ENCODE data around the gene TMCO6.
"Not testable (repeated sequence)": the region's sequence is repeated elsewhere in the genome, so short reads cannot be mapped to it uniquely, and the experiment has no call there.

The TMCO6 gene

DNA sequence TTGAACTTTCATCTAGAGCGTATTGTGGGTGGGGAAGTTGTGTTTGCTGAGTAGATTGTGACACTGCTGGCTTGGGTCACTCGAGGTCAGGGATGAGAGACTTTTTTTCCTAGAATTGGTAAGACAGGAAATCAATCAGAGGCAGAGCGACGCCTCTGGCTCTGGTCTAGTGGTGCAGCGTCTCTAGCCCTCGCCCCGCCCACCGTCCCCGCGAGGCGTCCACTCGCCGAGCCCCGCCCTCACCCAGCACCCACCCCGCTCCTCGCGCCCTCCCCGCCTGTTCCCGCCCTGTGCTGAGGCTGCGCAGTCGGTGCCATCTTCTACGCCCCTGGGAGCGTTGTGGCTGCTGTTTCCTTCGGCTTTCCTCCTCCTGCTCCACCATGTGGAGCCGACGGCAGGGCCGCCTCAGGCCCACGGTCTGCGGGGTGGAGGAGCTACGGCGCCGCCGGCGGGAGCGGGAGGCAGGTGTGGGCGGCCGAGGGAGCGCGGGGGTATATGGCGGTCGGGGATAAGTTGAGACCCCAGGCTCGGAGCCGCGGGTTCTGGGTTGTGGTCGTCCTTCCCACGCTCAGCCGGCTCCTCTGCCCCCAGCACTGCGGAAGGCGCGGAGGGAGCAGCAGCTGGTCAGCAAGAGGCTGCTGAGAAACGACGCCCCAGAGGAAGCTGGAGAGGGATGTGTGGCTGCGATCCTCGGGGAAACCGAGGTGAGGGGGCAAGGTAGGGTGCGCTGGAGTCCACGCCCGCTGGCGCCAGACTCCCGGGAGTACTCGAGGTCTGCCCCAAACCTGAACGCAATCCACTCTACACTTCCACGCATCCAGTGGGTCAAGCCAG is at the start of gene TMCO6:
TSS of gene TMCO6 (plus strand) at position 304 of the 834 bp plus-strand sequence. CDS start at position 381, 77 bp downstream.
- Histone ChIP-seq H3K4me1 (ENCODE audit: insufficient read depth, low read length) (no peaks in the 10 kb centered on the region), H3K36me3 (ENCODE audit: insufficient read depth, low read length) (no peaks in the 10 kb centered on the region; the same call in none of the 2 replicates), H3K9ac (ENCODE audit: low read depth, low read length) (peak within 1 kb of the TSS; percentile 85), H3K9me3 (ENCODE audit: control insufficient read depth, insufficient read depth, low read length) (no peaks in the 10 kb centered on the region)

DNA sequence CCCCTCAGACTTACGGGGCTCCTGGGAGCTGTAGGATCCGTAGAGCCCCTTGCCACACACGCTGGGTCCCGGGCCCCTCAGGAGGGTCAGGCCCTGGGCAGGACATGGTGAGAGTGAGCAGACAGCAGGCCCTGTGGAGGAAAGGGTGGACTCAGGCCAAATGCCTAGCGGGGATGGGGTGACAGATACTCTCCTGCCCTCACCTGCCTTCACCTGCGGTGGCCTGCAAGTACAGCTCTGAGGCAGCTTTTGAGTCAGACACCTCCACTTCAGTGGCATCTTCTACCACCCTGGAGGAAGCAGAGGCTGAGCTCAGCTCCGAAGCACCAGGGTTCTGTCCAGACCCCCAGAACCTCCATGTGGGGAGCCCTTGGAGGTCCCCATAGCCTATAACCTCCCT is 48.4 kb upstream of the TMCO6 start:
- H3K9ac ChIP-seq (ENCODE audit: low read depth, low read length): no peak overlapping the region
- no peaks in the 10 kb centered on the region for H3K36me3 ChIP-seq (ENCODE audit: insufficient read depth, low read length)
- H3K9me3 ChIP-seq (ENCODE audit: control insufficient read depth, insufficient read depth, low read length): no peaks in the 10 kb centered on the region
- peaks cover 4% of the 10 kb centered on the region; the same call in 1 of the 2 replicates for H3K4me1 ChIP-seq (ENCODE audit: insufficient read depth, low read length)

DNA sequence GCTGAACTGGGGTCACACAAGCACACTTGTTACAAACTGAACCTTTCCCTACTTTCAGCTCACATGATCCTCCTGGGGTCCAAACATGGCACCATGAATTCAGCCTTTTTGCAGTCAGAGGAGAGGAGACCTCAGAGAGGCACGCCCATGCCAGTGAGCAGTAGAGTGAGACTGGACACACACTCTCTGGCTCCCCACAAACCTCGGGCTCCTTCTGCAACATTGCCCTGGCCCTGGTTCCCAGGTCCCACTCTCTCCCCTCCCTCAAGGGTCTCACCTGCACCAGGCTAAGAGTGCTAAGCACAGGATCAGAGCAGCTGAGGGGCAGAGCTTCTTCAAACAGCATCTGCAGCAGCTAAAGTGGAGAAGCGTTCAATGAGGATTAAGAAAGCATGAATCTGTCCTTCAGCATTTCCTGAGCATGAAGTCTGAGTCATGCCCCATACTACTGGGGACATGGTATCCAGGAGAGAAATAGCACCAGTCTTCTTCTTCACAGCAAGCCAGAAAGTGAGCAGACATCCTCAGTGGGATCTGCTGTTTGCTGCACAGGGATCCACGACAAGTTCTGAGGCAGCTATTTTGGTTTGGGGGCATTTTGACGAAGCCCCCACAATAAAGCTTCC is 47.4 kb upstream of the TMCO6 start:
- Histone ChIP-seq H3K9ac (ENCODE audit: low read depth, low read length) (no peak overlapping the region), H3K4me1 (ENCODE audit: insufficient read depth, low read length) (peaks cover 4% of the 10 kb centered on the region; the same call in 1 of the 2 replicates), H3K36me3 (ENCODE audit: insufficient read depth, low read length) (no peaks in the 10 kb centered on the region), H3K9me3 (ENCODE audit: control insufficient read depth, insufficient read depth, low read length) (no peaks in the 10 kb centered on the region)

DNA sequence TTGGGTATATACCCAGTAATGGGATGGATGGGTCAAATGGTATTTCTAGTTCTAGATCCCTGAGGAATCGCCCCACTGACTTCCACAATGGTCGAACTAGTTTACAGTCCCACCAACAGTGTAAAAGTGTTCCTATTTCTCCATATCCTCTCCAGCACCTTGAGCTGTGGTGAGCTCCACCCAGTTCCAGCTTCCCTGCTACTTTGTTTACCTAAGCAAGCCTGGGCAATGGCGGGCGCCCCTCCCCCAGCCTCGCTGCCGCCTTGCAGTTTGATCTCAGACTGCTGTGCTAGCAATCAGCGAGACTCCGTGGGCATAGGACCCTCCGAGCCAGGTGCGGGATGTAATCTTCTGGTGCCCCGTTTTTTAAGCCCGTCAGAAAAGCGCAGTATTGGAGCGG is 46.2 kb upstream of the TMCO6 start:
- H3K36me3 ChIP-seq (ENCODE audit: insufficient read depth, low read length); H3K4me1 ChIP-seq (ENCODE audit: insufficient read depth, low read length); H3K9me3 ChIP-seq (ENCODE audit: control insufficient read depth, insufficient read depth, low read length): not testable (repeated sequence)
- H3K9ac ChIP-seq (ENCODE audit: low read depth, low read length): peak overlapping the region; percentile 38; the same call in 1 of the 2 replicates

DNA sequence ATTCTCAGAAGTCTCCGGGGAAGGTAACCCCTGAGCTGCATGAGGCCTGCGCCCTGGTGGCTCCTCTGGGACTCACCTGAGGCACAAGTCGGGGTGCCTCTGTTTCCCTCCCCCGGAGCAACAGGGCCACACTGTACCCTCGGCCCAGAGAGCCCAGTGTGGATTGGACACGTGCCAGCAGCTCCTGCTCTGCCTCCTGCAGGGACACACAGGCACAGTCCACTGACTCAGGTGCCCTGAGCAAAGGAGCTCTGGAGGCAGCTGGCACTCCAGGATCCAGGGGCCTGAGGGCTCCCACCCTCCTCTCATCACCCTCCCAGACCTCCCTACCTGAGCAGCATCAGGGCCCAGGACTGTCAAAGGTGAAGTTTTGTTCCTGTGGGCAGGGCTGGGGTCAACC is 45.1 kb upstream of the TMCO6 start:
- Histone ChIP-seq H3K9ac (ENCODE audit: low read depth, low read length) (no peak overlapping the region; the same call in 1 of the 2 replicates), H3K9me3 (ENCODE audit: control insufficient read depth, insufficient read depth, low read length) (no peaks in the 10 kb centered on the region)

DNA sequence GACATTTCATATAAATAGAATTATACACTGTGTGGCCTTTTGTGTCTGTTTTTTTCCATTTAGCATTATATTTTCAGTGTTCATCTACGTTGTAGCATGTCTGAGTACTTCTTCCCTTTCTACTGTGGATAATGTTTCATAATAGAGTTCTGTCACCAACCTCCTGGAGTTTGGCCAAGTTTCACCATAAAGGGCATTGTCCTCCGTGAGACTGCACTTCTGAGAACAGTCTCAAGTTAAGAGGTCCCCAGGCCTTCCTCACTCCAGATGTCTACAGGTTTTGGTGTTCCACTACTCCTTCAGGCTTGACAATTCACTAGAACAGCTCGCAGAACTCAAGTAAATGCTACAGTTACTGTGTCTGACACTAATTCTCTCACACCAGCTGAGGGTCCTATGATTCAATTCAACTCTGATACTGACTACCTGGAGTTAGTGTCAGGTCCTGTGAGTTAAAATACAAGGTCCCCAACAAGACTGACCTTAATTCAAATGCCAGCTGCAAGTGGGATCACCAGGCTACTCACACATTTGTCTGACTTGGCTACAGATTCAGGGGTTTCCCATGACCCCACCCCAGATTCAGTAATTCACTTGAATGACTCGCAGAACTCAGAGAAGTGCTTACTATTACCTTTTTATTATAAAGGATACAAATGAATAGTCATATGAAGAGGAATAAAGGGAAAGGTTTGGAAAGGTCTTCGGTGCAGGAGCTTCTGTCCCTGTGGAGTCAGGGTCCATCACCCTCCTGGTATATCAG is 43.5 kb upstream of the TMCO6 start:
- Histone ChIP-seq H3K9ac (ENCODE audit: low read depth, low read length) (no peak overlapping the region), H3K4me1 (ENCODE audit: insufficient read depth, low read length) (peaks cover 4% of the 10 kb centered on the region; the same call in 1 of the 2 replicates), H3K9me3 (ENCODE audit: control insufficient read depth, insufficient read depth, low read length) (no peaks in the 10 kb centered on the region), H3K36me3 (ENCODE audit: insufficient read depth, low read length) (no peaks in the 10 kb centered on the region)

More for the DNA sequence above, 45.1 kb upstream of the TMCO6 start:
- peaks cover 4% of the 10 kb centered on the region; the same call in 1 of the 2 replicates for H3K4me1 ChIP-seq (ENCODE audit: insufficient read depth, low read length)
- H3K36me3 ChIP-seq (ENCODE audit: insufficient read depth, low read length): no peaks in the 10 kb centered on the region

DNA sequence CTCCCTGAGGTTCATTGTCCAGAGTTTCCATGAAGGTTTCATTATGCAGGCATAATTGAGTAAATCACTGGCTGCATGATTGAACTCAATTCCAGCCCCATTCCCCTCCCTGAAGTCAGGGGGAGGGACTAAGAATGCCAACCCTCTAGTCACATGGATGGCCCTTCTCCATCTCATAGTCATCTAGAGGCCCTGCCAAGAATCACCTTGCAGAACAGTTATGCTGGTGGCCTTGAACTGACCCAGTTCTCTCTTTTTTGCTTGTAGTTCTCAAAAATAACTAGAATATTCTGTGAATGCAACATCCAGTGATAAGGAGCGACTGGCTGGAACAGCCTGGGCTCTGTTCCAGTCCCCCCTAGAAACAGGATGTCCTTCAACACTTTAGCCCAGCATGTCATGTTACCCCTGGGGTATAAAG is 42.9 kb upstream of the TMCO6 start:
- Histone ChIP-seq H3K36me3 (ENCODE audit: insufficient read depth, low read length) (no peaks in the 10 kb centered on the region), H3K9ac (ENCODE audit: low read depth, low read length) (no peak overlapping the region), H3K9me3 (ENCODE audit: control insufficient read depth, insufficient read depth, low read length) (no peaks in the 10 kb centered on the region), H3K4me1 (ENCODE audit: insufficient read depth, low read length) (peaks cover 4% of the 10 kb centered on the region; the same call in 1 of the 2 replicates)

DNA sequence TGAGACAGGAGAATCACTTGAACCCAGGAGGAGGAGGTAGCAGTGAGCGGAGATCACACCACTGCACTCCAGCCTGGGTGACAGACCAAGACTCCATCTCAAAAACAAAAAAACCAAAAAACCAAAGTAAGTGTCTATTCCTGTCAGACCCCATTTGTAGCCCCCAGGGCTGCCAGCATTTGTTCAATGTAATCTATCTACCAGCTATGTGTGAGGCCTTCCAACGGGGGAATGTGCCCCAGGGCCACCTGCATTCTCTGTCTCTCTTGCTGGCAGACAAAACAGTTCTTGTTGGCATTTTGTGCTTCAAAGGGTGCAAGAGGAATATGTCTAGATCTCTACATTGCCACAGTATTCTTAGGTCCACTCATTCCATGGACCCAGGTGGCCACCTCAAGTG is 40.4 kb upstream of the TMCO6 start:
- H3K36me3 ChIP-seq (ENCODE audit: insufficient read depth, low read length): no peaks in the 10 kb centered on the region
- H3K4me1 ChIP-seq (ENCODE audit: insufficient read depth, low read length): peaks cover 4% of the 10 kb centered on the region; the same call in 1 of the 2 replicates
- no peaks in the 10 kb centered on the region for H3K9me3 ChIP-seq (ENCODE audit: control insufficient read depth, insufficient read depth, low read length)
- H3K9ac ChIP-seq (ENCODE audit: low read depth, low read length): no peak overlapping the region

DNA sequence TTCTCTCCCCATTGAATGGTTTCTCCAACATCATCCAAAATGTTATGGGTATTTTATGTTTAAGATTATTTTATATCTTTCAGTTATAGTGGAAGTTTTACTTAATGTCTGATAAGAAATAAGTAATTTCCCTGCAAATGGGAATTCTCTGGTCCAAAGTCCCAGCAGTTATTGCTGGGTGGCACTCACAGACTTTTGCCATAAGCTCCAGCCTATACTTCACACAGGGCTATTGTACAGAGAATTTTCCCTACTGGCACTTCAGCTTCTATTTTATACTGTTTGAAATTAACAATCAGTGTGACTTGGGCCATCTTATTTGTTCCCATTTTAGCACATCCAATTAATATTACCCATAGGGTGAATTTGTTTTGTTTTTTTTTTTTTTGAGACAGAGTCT is 39.2 kb upstream of the TMCO6 start:
- no peaks in the 10 kb centered on the region for H3K4me1 ChIP-seq (ENCODE audit: insufficient read depth, low read length)
- no peaks in the 10 kb centered on the region for H3K36me3 ChIP-seq (ENCODE audit: insufficient read depth, low read length)
- no peak overlapping the region for H3K9ac ChIP-seq (ENCODE audit: low read depth, low read length)
- no peaks in the 10 kb centered on the region for H3K9me3 ChIP-seq (ENCODE audit: control insufficient read depth, insufficient read depth, low read length)

DNA sequence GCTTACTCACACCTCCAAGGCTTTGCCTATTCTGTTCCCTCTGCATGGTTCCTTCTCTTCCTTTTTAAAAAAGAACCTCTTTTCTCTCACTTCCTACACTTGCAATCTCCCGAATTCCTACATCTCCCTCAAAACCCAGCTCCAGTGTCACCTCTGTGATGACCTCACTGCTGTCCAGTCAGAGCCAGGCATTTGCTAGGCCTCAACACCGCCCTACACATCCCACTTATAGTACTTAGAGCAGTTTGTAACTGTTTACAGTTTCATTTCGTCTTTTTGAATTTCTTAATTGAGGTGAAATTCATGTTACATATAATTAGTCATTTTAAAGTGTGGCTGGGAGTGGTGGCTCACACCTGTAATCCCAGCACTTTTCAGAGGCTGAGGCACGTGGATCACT is 37.1 kb upstream of the TMCO6 start:
- Histone ChIP-seq H3K9me3 (ENCODE audit: control insufficient read depth, insufficient read depth, low read length) (no peaks in the 10 kb centered on the region), H3K36me3 (ENCODE audit: insufficient read depth, low read length) (no peaks in the 10 kb centered on the region), H3K9ac (ENCODE audit: low read depth, low read length) (no peak overlapping the region), H3K4me1 (ENCODE audit: insufficient read depth, low read length) (no peaks in the 10 kb centered on the region)

DNA sequence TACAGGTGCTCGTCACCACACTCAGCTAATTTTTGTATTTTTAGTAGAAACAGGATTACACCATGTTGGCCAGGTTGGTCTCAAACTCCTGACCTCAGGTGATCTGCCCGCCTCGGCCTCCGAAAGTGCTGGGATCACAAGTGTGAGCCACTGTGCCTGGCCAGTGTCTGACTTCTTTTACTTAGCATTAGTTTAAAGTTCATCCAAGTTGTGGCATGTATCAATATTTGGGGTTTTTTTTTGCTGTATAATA is 35.9 kb upstream of the TMCO6 start:
- not testable (repeated sequence) for H3K9me3 ChIP-seq (ENCODE audit: control insufficient read depth, insufficient read depth, low read length)

DNA sequence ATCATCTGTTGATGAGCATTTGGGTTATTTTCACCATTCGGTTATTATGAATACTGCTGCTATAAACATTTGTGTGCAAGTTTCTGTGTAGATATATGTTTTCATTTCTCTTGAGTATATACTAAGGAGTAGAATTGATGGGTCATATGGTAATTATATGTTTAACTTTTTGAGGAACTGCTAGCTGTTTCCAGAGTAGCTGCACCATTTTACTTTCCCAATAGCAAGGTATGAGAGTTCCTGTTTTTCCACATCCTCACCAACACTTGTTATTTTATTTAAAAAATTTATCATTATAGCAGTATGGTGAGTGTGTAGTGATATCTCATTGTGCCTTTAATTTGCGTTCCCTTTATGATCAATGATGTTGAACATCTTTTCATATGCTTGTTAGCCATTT is 35.5 kb upstream of the TMCO6 start:
- Histone ChIP-seq H3K4me1 (ENCODE audit: insufficient read depth, low read length) (no peaks in the 10 kb centered on the region), H3K9me3 (ENCODE audit: control insufficient read depth, insufficient read depth, low read length) (no peaks in the 10 kb centered on the region), H3K9ac (ENCODE audit: low read depth, low read length) (no peak overlapping the region), H3K36me3 (ENCODE audit: insufficient read depth, low read length) (no peaks in the 10 kb centered on the region)

More for the DNA sequence above, 35.9 kb upstream of the TMCO6 start:
- not testable (repeated sequence) for H3K4me1 ChIP-seq (ENCODE audit: insufficient read depth, low read length); H3K9ac ChIP-seq (ENCODE audit: low read depth, low read length); H3K36me3 ChIP-seq (ENCODE audit: insufficient read depth, low read length)

DNA sequence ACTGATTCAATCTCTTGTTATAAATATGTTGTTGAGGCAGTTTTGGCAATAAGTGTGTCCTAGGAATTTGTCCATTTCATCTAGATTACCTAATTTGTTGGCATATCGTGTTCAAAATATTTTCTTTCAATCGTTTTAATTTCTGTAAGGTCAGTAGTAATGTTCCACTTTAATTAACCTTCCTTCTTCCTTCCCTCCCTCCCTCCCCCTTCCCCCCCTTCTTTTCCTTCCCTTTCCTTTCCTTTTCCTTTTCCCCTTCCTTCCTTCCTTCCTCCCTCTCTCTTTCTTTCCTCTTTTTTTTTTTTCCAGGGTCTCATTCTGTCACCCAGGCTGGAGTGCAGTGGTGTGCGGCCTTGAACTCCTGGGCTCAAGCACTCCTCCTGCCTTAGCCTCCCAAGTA is 33.4 kb upstream of the TMCO6 start:
- H3K36me3 ChIP-seq (ENCODE audit: insufficient read depth, low read length): no peaks in the 10 kb centered on the region
- H3K9ac ChIP-seq (ENCODE audit: low read depth, low read length): no peak overlapping the region
- H3K9me3 ChIP-seq (ENCODE audit: control insufficient read depth, insufficient read depth, low read length): no peaks in the 10 kb centered on the region
- H3K4me1 ChIP-seq (ENCODE audit: insufficient read depth, low read length): no peaks in the 10 kb centered on the region

DNA sequence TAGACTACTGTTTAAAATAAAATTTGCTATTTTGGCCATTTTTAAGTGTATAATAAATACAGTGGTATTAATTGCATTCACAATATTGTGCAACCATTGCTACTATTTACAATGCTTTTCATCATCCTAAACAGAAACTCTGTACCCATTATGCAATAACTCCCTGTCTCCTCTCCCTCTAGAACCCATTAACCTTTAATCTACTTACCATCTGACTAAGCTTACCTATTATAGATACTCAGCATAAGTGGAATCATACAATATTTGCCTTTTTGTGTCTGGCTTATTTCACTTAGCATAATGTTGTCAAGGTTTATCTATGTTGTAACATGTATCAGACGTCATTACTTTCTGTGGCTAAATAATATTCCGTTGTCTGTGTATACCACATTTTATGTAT is 32.2 kb upstream of the TMCO6 start:
- no peaks in the 10 kb centered on the region for H3K4me1 ChIP-seq (ENCODE audit: insufficient read depth, low read length)
- no peaks in the 10 kb centered on the region for H3K9me3 ChIP-seq (ENCODE audit: control insufficient read depth, insufficient read depth, low read length)
- H3K36me3 ChIP-seq (ENCODE audit: insufficient read depth, low read length): no peaks in the 10 kb centered on the region
- H3K9ac ChIP-seq (ENCODE audit: low read depth, low read length): no peak overlapping the region
